H9 (cell line): ENCODE data around the gene FAM117A. TPM values are rescaled to one million over a fixed set of nuclear protein-coding genes. Genes with fewer than 3 reads are reported as not detected.

Source experiments
- DNase-seq: peaks from one replicate; pipeline ENCODE4 v3.0.0-alpha.2; 2017
- H2AFZ ChIP-seq: one replicate; pipeline ENCODE4 v1.6.1; 2013; ENCODE audit warnings: mild to moderate bottlenecking, low read length, control low read depth, moderate library complexity
- H2AK5ac ChIP-seq: 2 replicates; pipeline ENCODE4 v1.6.1; 2013; ENCODE audit warnings: low read length, control low read depth, mixed read lengths; ENCODE audit not compliant: insufficient read length
- H2BK120ac ChIP-seq: one replicate; pipeline ENCODE4 v1.6.1; 2013; ENCODE audit warnings: low read depth, mild to moderate bottlenecking, low read length, control low read depth, inconsistent platforms; ENCODE audit not compliant: poor library complexity, severe bottlenecking
- H2BK12ac ChIP-seq: 2 replicates; pipeline ENCODE4 v1.6.1; 2013; ENCODE audit warnings: low read length, control low read depth, mixed read lengths, low read depth; ENCODE audit not compliant: insufficient read length
- H2BK15ac ChIP-seq: 2 replicates; pipeline ENCODE4 v1.6.1; 2013; ENCODE audit warnings: low read depth, low read length, control low read depth
- H2BK20ac ChIP-seq: one replicate; pipeline ENCODE4 v1.6.1; 2013; ENCODE audit warnings: low read depth, mild to moderate bottlenecking, low read length, control low read depth, inconsistent platforms; ENCODE audit not compliant: poor library complexity, severe bottlenecking
- H2BK5ac ChIP-seq: 2 replicates; pipeline ENCODE4 v1.6.1; 2013; ENCODE audit warnings: low read length, control low read depth, mixed read lengths; ENCODE audit not compliant: insufficient read length
- H3K14ac ChIP-seq: 2 replicates; pipeline ENCODE4 v1.6.1; 2013; ENCODE audit warnings: low read length, control low read depth; ENCODE audit not compliant: insufficient read depth
- H3K18ac ChIP-seq: 2 replicates; pipeline ENCODE4 v1.6.1; 2013; ENCODE audit warnings: low read depth, mild to moderate bottlenecking, mixed read lengths, low read length, control low read depth; ENCODE audit not compliant: insufficient read length
- H3K23ac ChIP-seq: 2 replicates; pipeline ENCODE4 v1.6.1; 2013; ENCODE audit warnings: low read length, control low read depth, mixed read lengths, low read depth; ENCODE audit not compliant: insufficient read length
- H3K23me2 ChIP-seq: 2 replicates; pipeline ENCODE4 v1.6.1; 2013; ENCODE audit warnings: low read depth, mild to moderate bottlenecking, mixed read lengths, low read length, control low read depth; ENCODE audit not compliant: insufficient read length, poor library complexity, severe bottlenecking
- H3K27ac ChIP-seq: 2 replicates; pipeline ENCODE4 v1.5.1; 2013; ENCODE audit warnings: low read length, control low read depth, mixed read lengths, low read depth; ENCODE audit not compliant: insufficient read length
- H3K27me3 ChIP-seq: 2 replicates; pipeline ENCODE4 v1.6.1; 2013; ENCODE audit warnings: low read length, control low read depth, inconsistent platforms; ENCODE audit not compliant: insufficient read depth
- H3K4ac ChIP-seq: 2 replicates; pipeline ENCODE4 v1.6.1; 2013; ENCODE audit warnings: low read depth, mild to moderate bottlenecking, control low read depth, inconsistent platforms, low read length, moderate library complexity
- H3K4me1 ChIP-seq: 2 replicates; pipeline ENCODE4 v1.6.1; 2013; ENCODE audit warnings: low read length, control low read depth, inconsistent platforms; ENCODE audit not compliant: insufficient read depth
- H3K4me2 ChIP-seq: 2 replicates; pipeline ENCODE4 v1.6.1; 2013; ENCODE audit warnings: low read length, control low read depth, mixed read lengths; ENCODE audit not compliant: insufficient read length, insufficient read depth
- H3K56ac ChIP-seq: 2 replicates; pipeline ENCODE4 v1.6.1; 2013; ENCODE audit warnings: low read depth, mild to moderate bottlenecking, mixed read lengths, low read length, control low read depth; ENCODE audit not compliant: insufficient read length
- H3K79me1 ChIP-seq: 2 replicates; pipeline ENCODE4 v1.6.1; 2013; ENCODE audit warnings: low read depth, mild to moderate bottlenecking, moderate library complexity, low read length, control low read depth, inconsistent platforms; ENCODE audit not compliant: insufficient read depth, poor library complexity, severe bottlenecking
- H3K79me2 ChIP-seq: 2 replicates; pipeline ENCODE4 v1.6.1; 2013; ENCODE audit warnings: low read length, control low read depth, inconsistent platforms; ENCODE audit not compliant: insufficient read depth
- H3K9ac ChIP-seq: 2 replicates; pipeline ENCODE4 v1.6.1; 2013; ENCODE audit warnings: low read length, control low read depth, mixed read lengths; ENCODE audit not compliant: insufficient read length; ENCODE audit errors: extremely low read depth
- H3K9me3 ChIP-seq: one replicate; pipeline ENCODE4 v1.6.1; 2013; ENCODE audit warnings: low read depth, low read length, inconsistent platforms; ENCODE audit not compliant: control insufficient read depth
- H3T11ph ChIP-seq: one replicate; pipeline ENCODE4 v1.6.1; 2013; ENCODE audit warnings: mild to moderate bottlenecking, low read length, control low read depth, inconsistent platforms
- H4K20me1 ChIP-seq: one replicate; pipeline ENCODE4 v1.6.1; 2013; ENCODE audit not compliant: control insufficient read depth, insufficient read length, insufficient read depth
- H4K5ac ChIP-seq: 2 replicates; pipeline ENCODE4 v1.6.1; 2013; ENCODE audit warnings: low read depth, mild to moderate bottlenecking, mixed read lengths, low read length, control low read depth; ENCODE audit not compliant: insufficient read length
- H4K8ac ChIP-seq: replicated peaks from 2 replicates; pipeline ENCODE4 v1.6.1; 2013; ENCODE audit warnings: low read length, control low read depth, mixed read lengths, low read depth; ENCODE audit not compliant: insufficient read length
- H4K91ac ChIP-seq: 2 replicates; pipeline ENCODE4 v1.6.1; 2013; ENCODE audit warnings: low read depth, mild to moderate bottlenecking, moderate library complexity, mixed read lengths, low read length, control low read depth; ENCODE audit not compliant: insufficient read length
- H3K27ac Mint-ChIP-seq, 3 experiments: 2 replicates in 2 of 3; 3 replicates in 1 of 3; pipeline ENCODE4 v1.8.0; 2020 to 2021; ENCODE audit warnings: mixed read lengths in 3 of 3, mild to moderate bottlenecking in 1 of 3, moderate library complexity in 1 of 3
- H3K27me3 Mint-ChIP-seq: 2 replicates; pipeline ENCODE4 v1.8.0; 2021; ENCODE audit warnings: low read depth, mild to moderate bottlenecking, moderate library complexity, mixed read lengths
- H3K36me3 Mint-ChIP-seq, 3 experiments: 2 replicates in 2 of 3; 3 replicates in 1 of 3; pipeline ENCODE4 v1.8.0; 2020 to 2021; ENCODE audit warnings: low read depth in 3 of 3, mixed read lengths in 3 of 3; ENCODE audit not compliant: insufficient read depth in 1 of 3
- H3K4me1 Mint-ChIP-seq, 2 experiments: 2 replicates each; pipeline ENCODE4 v1.8.0; 2020; ENCODE audit warnings: mixed read lengths in 2 of 2
- H3K4me3 Mint-ChIP-seq, 2 experiments: 2 replicates in 1 of 2; 3 replicates in 1 of 2; pipeline ENCODE4 v1.8.0; 2020 to 2021; ENCODE audit warnings: mild to moderate bottlenecking in 2 of 2, mixed read lengths in 2 of 2, moderate library complexity in 1 of 2
- H3K9me3 Mint-ChIP-seq, 2 experiments: 2 replicates in 1 of 2; 3 replicates in 1 of 2; pipeline ENCODE4 v1.8.0; 2020; ENCODE audit warnings: mild to moderate bottlenecking in 2 of 2, mixed read lengths in 2 of 2, moderate library complexity in 1 of 2
- WGBS: extraction: QIAGEN DNeasy Blood & Tissue Kit; methylation state at CpG from one replicate; pipeline ENCODE4 v1.1.7; 2013; ENCODE audit warnings: missing lambda C conversion rate, low lambda C conversion rate, mixed read lengths; ENCODE audit not compliant: insufficient read length; ENCODE audit errors: extremely low coverage; 5-methylcytosine and 5-hydroxymethylcytosine counted together
- total RNA-seq: library from RNA; stranded (reverse); gene quantifications from 2 replicates; pipeline ENCODE4 v1.2.1, GENCODE V29; 2021
- TF ChIP-seq, protein P1 (sequence below): fragments of 200-600 bp; sonication (generic); conservative IDR thresholded peaks from 3 replicates; pipeline ENCODE4 v1.8.0; 2021; ENCODE audit warnings: antibody characterized with exemption, mild to moderate bottlenecking

FAM117A gene
- total RNA-seq, 1 experiment from 2014 or later: 21.1 TPM

DNA sequence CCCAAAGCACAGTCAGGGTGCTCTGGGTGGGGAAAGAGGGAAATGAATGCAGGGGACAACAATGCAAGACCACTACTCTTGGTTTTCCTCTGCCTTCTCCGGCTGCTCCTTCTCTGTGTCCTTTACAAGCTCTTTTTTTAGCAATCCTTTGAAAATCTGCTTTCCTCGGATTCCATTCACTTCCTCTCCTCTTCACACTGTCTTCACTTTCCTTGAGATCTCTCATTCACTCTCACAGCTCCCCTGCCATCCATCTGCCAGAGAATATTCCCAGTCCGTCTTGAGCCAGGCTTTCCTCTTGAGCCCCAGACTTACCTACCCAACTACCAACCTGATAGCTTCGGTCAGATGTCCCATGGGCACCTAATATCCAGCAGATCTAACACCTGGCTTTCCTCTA lies 75.1 kb downstream of the FAM117A start:
- peak; percentile 24 for DNase-seq
- Histone ChIP-seq H2BK12ac (no peak overlapping the region), H3K27me3 (no peaks in the 10 kb centered on the region), H3K14ac (no peak overlapping the region), H2BK5ac (no peak overlapping the region), H4K91ac (no peak overlapping the region), H4K5ac (no peak overlapping the region), H3T11ph (no peak overlapping the region), H3K4ac (no peak overlapping the region), H2BK120ac (no peak overlapping the region), H2AK5ac (no peak overlapping the region), H2BK15ac (no peak overlapping the region), H3K9ac (no peak overlapping the region), H3K9me3 (no peaks in the 10 kb centered on the region), H3K23ac (no peak overlapping the region), H4K20me1 (no peaks in the 10 kb centered on the region), H3K27ac (no peak overlapping the region), H4K8ac (no peak overlapping the region), H3K56ac (no peak overlapping the region), H3K4me2 (no peak overlapping the region), H2AFZ (no peak overlapping the region), H3K4me1 (peaks cover 9% of the 10 kb centered on the region; the same call in 1 of the 2 replicates), H3K79me1 (no peaks in the 10 kb centered on the region), H3K79me2 (no peaks in the 10 kb centered on the region), H2BK20ac (no peak overlapping the region), H3K23me2 (no peaks in the 10 kb centered on the region), H3K18ac (no peak overlapping the region)
- Mint-ChIP-seq H3K27ac (peak overlapping the region in 1 of 3 experiments; percentile 28; a peak in 4 of 7 replicates), H3K27me3 (peaks cover 8% of the 10 kb centered on the region), H3K4me1 (peaks cover 15 to 18% of the 10 kb centered on the region in 2 experiments), H3K9me3 (no peaks in the 10 kb centered on the region), H3K4me3 (no peak overlapping the region), H3K36me3 (no peaks in the 10 kb centered on the region)
- no CpG with 5 or more reads among the region's 4 CpGs for WGBS
- TF ChIP-seq, protein P1, sequence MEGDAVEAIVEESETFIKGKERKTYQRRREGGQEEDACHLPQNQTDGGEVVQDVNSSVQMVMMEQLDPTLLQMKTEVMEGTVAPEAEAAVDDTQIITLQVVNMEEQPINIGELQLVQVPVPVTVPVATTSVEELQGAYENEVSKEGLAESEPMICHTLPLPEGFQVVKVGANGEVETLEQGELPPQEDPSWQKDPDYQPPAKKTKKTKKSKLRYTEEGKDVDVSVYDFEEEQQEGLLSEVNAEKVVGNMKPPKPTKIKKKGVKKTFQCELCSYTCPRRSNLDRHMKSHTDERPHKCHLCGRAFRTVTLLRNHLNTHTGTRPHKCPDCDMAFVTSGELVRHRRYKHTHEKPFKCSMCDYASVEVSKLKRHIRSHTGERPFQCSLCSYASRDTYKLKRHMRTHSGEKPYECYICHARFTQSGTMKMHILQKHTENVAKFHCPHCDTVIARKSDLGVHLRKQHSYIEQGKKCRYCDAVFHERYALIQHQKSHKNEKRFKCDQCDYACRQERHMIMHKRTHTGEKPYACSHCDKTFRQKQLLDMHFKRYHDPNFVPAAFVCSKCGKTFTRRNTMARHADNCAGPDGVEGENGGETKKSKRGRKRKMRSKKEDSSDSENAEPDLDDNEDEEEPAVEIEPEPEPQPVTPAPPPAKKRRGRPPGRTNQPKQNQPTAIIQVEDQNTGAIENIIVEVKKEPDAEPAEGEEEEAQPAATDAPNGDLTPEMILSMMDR: no peak
